Endometrium (tissue), 2 donors: Measurements from ENCODE around the gene TJP1.
"Not testable (repeated sequence)": the region's sequence is repeated elsewhere in the genome, so short reads cannot be mapped to it uniquely, and the experiment has no call there.

ENCODE experiments used
- FAIRE-seq: peaks from 2 replicates; lab custom pipeline; 2012; peaks lifted over from hg19 to GRCh38; lab: Jason Lieb, UNC
- donor health status: control.
- donor health status: control.

Gene TJP1

GRCh38 chr15:29838352-29839010, 16.2 kb upstream of the TJP1 start:
- FAIRE-seq: no peak

DNA sequence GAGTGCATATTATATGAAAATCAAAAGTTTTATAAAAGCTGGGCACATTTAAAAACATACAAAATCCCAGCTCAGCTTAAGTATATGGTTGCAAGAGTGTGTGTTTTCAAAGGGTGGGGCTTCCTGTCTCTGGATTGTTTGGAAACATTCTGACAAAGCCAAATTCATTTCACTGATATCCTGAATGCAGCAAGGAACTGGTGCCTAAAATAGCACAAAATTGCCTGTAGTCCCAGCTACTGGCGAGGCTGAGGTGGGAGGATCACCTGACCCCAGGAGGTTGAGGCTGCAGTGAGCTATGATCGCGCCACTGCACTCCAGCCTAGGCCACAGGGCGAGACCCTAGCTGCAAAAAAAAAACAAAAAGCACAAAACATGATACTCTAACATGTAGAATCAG, 13.0 kb upstream of the TJP1 start:
- no peak for FAIRE-seq

GRCh38 chr15:29832709-29833108, 10.4 kb upstream of the TJP1 start:
- FAIRE-seq: no peak

GRCh38 chr15:29826908-29827820, 4.9 kb upstream of the TJP1 start:
- no peak for FAIRE-seq

DNA sequence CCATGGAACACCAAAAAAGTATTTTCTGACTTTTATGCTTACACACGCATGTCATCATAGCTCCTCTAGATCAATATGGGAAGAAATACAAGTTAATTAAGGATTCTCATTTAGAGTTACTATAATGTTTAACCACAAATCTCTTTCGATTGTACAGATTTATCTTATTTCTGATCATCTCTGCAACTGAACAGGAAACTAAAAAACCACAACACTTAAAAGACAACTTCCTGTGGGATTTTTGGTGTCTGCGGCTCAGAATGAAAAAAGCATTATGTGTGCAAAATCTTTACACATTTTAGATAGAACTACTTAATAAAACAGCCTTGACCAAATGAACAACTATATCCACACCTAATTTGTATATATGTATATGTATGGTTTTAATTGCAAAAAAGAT, 3.0 kb upstream of the TJP1 start:
- peak; percentile 53 for FAIRE-seq

DNA sequence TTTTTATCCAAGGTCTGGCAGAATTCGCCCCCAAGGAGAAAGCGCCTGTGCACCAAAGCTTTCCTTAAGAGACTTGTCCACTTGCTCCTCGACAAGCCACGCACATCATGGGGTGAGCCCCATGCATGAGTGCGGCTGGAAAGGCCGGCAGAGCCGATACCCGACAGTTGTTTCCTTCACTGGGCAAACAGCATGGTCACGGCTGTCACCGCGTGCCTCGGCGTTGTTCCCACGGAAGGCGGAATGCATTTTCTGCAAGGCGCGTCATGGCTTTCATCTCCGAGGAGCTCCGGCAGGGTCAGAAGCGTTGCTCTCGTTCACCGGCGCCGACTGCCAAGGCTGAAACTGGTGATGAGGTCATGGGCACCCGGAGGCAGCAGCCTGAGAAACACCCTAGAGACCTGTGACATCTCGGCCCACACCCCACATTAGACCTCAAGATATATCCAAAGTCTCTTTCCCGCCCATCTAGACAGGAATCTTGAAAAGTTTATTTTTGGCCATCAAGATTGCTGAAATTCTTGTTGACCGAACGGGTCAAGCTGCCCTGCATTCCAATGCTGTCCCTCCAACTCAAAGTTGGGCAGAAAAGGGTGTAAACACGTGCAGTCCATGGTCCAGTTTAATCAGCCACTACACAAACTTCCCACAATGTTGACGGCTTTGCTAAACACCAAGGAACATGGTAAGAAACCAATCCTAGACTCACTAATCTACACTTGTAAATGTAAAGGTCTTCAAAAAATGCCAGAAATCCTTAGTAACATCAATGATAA, 604 bp upstream of the TJP1 start:
- peak; percentile 41 for FAIRE-seq

DNA sequence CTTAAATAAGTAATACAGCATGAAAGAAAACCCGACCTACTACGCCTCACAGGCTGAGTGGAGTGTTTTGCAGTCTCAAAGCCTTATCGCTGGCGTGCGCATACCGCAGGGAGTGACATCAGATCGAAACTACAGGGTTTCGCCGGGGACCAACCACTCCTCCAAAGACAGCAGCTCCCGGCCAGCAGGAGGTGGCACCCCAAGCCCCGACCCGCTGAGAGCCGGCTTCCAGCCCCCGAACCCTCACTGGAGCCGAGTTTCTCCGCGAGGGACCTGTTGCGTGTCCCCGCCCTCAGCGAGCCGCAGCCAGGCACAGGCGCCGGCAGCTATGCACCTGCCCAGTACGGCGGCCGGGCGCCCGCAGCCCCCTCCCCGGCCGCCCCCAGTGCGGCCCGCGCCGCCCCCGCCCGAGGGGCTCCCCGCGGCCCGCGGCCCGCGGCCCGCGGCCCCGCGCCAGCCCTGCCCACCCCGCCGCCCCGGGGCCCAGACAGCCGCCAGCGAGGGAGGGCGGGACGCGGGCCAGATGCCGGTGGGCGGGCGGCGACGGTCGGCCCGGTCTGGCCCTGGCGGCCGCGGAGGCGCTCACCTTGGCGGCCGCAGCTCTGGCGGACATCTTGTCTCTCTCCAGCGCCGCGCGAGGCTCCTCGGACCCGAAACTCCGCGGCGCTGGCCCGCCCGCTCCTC, 710 bp downstream of the TJP1 start:
- FAIRE-seq: no peak

- FAIRE-seq: peak; percentile 53
These were observed 1.7 kb downstream of the TJP1 start for GRCh38 chr15:29820394-29821154.

DNA sequence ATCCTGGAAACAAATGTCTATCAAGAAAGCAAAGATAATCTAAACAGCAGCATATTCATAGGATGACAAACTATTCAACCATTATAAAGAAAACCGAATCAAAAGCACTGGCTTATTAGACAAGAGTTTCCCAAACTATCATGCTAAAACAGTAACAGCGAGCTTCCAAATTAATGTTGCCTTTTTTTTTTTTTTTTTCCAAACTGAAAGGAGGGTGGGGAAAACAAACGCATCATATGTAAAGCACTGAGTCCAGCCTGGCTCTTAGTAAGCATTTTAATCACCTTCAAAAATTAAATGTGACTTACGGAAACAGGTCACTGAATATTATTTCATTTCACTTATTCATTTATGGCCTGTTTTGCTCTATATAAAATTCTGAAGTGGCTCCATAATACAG, 2.3 kb downstream of the TJP1 start:
- no peak for FAIRE-seq

GRCh38 chr15:29818141-29818540, 4.1 kb downstream of the TJP1 start:
- FAIRE-seq: no peak

DNA sequence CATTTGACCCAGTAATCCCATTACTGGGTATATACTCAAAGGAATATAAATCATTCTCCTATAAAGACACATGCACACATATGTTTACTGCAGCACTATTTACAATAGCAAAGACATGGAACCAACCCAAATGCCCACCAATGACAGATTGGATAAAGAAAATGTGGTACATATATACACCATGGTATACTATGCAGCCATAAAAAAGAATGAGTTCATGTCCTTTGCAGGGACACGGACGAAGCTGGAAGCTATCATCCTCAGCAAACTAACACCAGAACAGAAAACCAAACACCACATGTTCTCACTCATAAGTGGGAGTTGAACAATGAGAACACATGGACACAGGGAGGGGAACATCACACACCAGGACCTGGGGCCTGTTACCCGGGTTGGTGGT, 4.8 kb downstream of the TJP1 start:
- FAIRE-seq: not testable (repeated sequence)

GRCh38 chr15:29815000-29815710, 7.1 kb downstream of the TJP1 start:
- FAIRE-seq: no peak

GRCh38 chr15:29813009-29813408, 9.3 kb downstream of the TJP1 start:
- no peak for FAIRE-seq

DNA sequence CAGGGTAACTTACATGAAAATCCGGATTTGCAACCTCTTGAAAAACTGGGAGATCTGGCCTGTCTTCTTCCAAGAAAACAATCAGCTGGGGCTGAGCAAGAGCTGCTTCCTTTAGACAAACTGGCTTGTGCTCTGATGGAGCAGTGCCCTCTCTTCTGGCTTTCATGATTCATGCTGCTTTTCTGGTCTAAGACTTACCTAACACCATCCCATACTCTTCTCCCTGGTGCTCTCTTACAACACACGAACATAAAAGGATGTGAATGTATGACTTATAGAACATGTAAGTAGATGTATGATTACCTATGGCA, 9.9 kb downstream of the TJP1 start:
- FAIRE-seq: no peak

GRCh38 chr15:29811691-29812383, 10.4 kb downstream of the TJP1 start:
- FAIRE-seq: no peak

- no peak for FAIRE-seq
These were observed 16.6 kb downstream of the TJP1 start for GRCh38 chr15:29805708-29806104.

- FAIRE-seq: no peak
These were observed 17.1 kb downstream of the TJP1 start for GRCh38 chr15:29805043-29805707.

DNA sequence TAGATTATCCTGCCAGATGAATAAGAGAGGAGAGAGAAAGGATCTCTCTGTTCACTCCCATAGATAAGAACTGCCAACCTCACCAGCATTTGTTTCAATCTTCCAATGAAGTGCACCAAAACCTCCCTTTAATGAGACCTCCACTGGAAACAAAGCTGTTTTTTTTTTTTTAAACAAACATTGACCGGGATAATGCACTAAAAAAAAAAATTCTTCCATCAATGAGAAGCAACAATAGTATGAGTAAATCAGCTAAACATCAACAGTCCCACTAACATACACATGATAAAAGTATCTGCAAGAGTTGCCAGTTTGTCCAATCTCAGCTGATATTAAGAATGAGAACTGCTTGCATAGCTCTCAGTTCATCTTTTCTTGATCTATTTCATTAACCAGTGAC, 19.9 kb downstream of the TJP1 start:
- no peak for FAIRE-seq

- FAIRE-seq: peak; percentile 65
These were observed 21.5 kb downstream of the TJP1 start for GRCh38 chr15:29800491-29801366.
